Measurements from ENCODE around the gene NUDT22.

DNA sequence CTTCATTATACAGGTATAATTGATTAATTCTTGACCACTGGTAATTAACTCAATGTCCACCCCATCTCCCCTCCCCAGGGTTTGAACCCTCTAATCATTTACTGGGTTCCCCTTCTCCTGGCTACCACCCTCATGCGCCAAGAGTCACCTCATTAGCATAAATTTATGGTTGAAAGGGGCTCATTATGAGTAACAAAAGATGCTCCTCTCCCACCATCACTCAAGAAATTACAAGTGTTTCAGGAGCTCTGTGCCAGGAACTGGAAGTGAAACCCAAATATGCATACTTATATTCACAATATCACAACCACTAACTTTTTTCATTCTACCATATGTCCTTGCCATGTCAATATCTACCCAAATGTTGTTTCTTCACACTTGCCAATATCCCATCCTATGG is 47.9 kb upstream of the NUDT22 start:
- TF ChIP-seq, protein P1, sequence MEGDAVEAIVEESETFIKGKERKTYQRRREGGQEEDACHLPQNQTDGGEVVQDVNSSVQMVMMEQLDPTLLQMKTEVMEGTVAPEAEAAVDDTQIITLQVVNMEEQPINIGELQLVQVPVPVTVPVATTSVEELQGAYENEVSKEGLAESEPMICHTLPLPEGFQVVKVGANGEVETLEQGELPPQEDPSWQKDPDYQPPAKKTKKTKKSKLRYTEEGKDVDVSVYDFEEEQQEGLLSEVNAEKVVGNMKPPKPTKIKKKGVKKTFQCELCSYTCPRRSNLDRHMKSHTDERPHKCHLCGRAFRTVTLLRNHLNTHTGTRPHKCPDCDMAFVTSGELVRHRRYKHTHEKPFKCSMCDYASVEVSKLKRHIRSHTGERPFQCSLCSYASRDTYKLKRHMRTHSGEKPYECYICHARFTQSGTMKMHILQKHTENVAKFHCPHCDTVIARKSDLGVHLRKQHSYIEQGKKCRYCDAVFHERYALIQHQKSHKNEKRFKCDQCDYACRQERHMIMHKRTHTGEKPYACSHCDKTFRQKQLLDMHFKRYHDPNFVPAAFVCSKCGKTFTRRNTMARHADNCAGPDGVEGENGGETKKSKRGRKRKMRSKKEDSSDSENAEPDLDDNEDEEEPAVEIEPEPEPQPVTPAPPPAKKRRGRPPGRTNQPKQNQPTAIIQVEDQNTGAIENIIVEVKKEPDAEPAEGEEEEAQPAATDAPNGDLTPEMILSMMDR (IDR thresholded peaks at IDR 0.05) = no peak
- TF ChIP-seq EZH2 (IDR thresholded peaks at IDR 0.05; ENCODE audit: borderline replicate concordance, insufficient read depth, low read depth, low read length, poor library complexity, severe bottlenecking) = no peak
